Parathyroid adenoma (tissue), 2 donors: ENCODE results near the gene DPYSL4.
"Not testable (repeated sequence)": the region's sequence is repeated elsewhere in the genome, so short reads cannot be mapped to it uniquely, and the experiment has no call there.

ENCODE experiments used
- H2AFZ ChIP-seq: fragments of 300-600 bp; sonication (generic); one replicate; pipeline ENCODE4 v1.7.0; 2017; ENCODE audit warnings: antibody characterized with exemption, mild to moderate bottlenecking
- H3K27ac ChIP-seq: fragments of 300-600 bp; sonication (generic); one replicate; pipeline ENCODE4 v1.7.0; 2017
- H3K27me3 ChIP-seq: fragments of 300-600 bp; sonication (generic); one replicate; pipeline ENCODE4 v1.7.0; 2017; ENCODE audit warnings: low read length; ENCODE audit not compliant: control insufficient read depth, insufficient read depth
- H3K36me3 ChIP-seq: fragments of 300-600 bp; sonication (generic); one replicate; pipeline ENCODE4 v1.7.0; 2017; ENCODE audit warnings: low read length; ENCODE audit not compliant: control insufficient read depth, insufficient read depth
- H3K4me1 ChIP-seq: fragments of 300-600 bp; sonication (generic); one replicate; pipeline ENCODE4 v1.7.0; 2017; ENCODE audit warnings: control low read depth
- H3K4me2 ChIP-seq: fragments of 300-600 bp; sonication (generic); one replicate; pipeline ENCODE4 v1.7.0; 2017; ENCODE audit warnings: low read length
- H3K4me3 ChIP-seq: fragments of 300-600 bp; sonication (generic); one replicate; pipeline ENCODE4 v1.7.0; 2017; ENCODE audit warnings: low read depth, low read length
- H3K79me2 ChIP-seq: fragments of 300-600 bp; sonication (generic); one replicate; pipeline ENCODE4 v1.7.0; 2017; ENCODE audit warnings: control low read depth
- H3K9ac ChIP-seq: fragments of 300-600 bp; sonication (generic); one replicate; pipeline ENCODE4 v1.7.0; 2017; ENCODE audit warnings: mild to moderate bottlenecking
- H3K9me3 ChIP-seq: fragments of 300-600 bp; sonication (generic); one replicate; pipeline ENCODE4 v1.7.0; 2017; ENCODE audit warnings: low read length; ENCODE audit not compliant: control insufficient read depth
- CTCF ChIP-seq: fragments of 300-600 bp; sonication (generic); IDR thresholded peaks from one replicate; pipeline ENCODE4 v1.7.0; 2017; ENCODE audit warnings: antibody characterized with exemption, mild to moderate bottlenecking
- donor health status: primary hyperparathyroidism.

Gene DPYSL4

GRCh38 chr10:132160231-132160630 lies 26.5 kb upstream of the DPYSL4 start:
- H3K4me1 ChIP-seq, H3K27ac ChIP-seq, H3K79me2 ChIP-seq, H3K9me3 ChIP-seq, H3K9ac ChIP-seq, H3K4me3 ChIP-seq, H3K36me3 ChIP-seq, H2AFZ ChIP-seq, H3K4me2 ChIP-seq, H3K27me3 ChIP-seq: not testable (repeated sequence)

- not testable (repeated sequence) for H3K9ac ChIP-seq, H3K9me3 ChIP-seq, H2AFZ ChIP-seq, H3K4me2 ChIP-seq, H3K27ac ChIP-seq, H3K27me3 ChIP-seq, H3K4me1 ChIP-seq, H3K4me3 ChIP-seq, H3K36me3 ChIP-seq, H3K79me2 ChIP-seq
Observed at GRCh38 chr10:132160834-132161622, 25.7 kb upstream of the DPYSL4 start.

GRCh38 chr10:132162021-132162531 lies 24.7 kb upstream of the DPYSL4 start:
- H3K27me3 ChIP-seq: no peaks in the 10 kb centered on the region
- no peak overlapping the region for H3K9ac ChIP-seq
- H2AFZ ChIP-seq: no peak overlapping the region
- H3K4me1 ChIP-seq: peaks cover 6% of the 10 kb centered on the region
- H3K79me2 ChIP-seq: no peaks in the 10 kb centered on the region
- H3K4me3 ChIP-seq: no peak overlapping the region
- no peak overlapping the region for H3K4me2 ChIP-seq
- H3K9me3 ChIP-seq: no peaks in the 10 kb centered on the region
- H3K27ac ChIP-seq: no peak overlapping the region
- H3K36me3 ChIP-seq: no peaks in the 10 kb centered on the region
- TF ChIP-seq CTCF: no peak

GRCh38 chr10:132162590-132163277 lies 24.0 kb upstream of the DPYSL4 start:
- peaks cover 6% of the 10 kb centered on the region for H3K4me1 ChIP-seq
- H3K27ac ChIP-seq: no peak overlapping the region
- H3K27me3 ChIP-seq: no peaks in the 10 kb centered on the region
- no peaks in the 10 kb centered on the region for H3K36me3 ChIP-seq
- H3K9ac ChIP-seq: no peak overlapping the region
- H2AFZ ChIP-seq: no peak overlapping the region
- no peaks in the 10 kb centered on the region for H3K79me2 ChIP-seq
- no peaks in the 10 kb centered on the region for H3K9me3 ChIP-seq
- TF ChIP-seq CTCF: no peak
- H3K4me2 ChIP-seq: no peak overlapping the region
- H3K4me3 ChIP-seq: no peak overlapping the region

GRCh38 chr10:132163278-132163765 lies 23.4 kb upstream of the DPYSL4 start:
- no peak overlapping the region for H3K9ac ChIP-seq
- H3K4me3 ChIP-seq: no peak overlapping the region
- peak; percentile 27 for TF ChIP-seq CTCF
- H3K79me2 ChIP-seq: no peaks in the 10 kb centered on the region
- no peak overlapping the region for H2AFZ ChIP-seq
- no peak overlapping the region for H3K27ac ChIP-seq
- peaks cover 6% of the 10 kb centered on the region for H3K4me1 ChIP-seq
- H3K27me3 ChIP-seq: no peaks in the 10 kb centered on the region
- H3K36me3 ChIP-seq: no peaks in the 10 kb centered on the region
- H3K9me3 ChIP-seq: no peaks in the 10 kb centered on the region
- no peak overlapping the region for H3K4me2 ChIP-seq
